GM19324 (cell line): ENCODE measurements around the gene NCKAP5.

ENCODE experiments used
- ATAC-seq: cut with Tn5 transposase; IDR thresholded peaks from one replicate; pipeline ENCODE4 v1.9.1; 2021; ENCODE audit warnings: mild to moderate bottlenecking, moderate library complexity; ENCODE audit not compliant: unreplicated experiment, low FRiP score

Gene NCKAP5

GRCh38 chr2:132640116-132640515 lies 928.1 kb downstream of the NCKAP5 start:
- ATAC-seq: no peak

GRCh38 chr2:132638313-132639040 lies 929.8 kb downstream of the NCKAP5 start:
- ATAC-seq: no peak

DNA sequence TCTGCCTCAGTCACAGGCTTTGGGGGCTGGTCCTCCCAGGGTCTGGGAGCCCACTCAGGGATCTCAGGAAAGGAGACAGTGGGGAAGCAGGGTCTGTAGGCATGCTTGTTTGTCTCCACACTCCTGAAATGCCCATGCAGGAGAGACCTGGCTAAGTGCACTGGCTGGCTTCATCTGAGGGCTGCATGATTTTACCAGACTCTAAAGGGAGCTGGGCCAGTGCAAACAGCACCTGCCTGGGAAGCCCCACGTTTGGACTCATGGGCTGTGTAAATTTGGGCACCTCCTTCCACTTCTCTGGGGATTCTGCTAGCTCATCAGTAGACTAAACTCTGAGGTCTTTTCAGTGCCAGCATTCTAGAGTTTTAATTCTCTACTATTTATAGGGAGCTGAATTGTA lies 931.9 kb downstream of the NCKAP5 start:
- no peak for ATAC-seq

DNA sequence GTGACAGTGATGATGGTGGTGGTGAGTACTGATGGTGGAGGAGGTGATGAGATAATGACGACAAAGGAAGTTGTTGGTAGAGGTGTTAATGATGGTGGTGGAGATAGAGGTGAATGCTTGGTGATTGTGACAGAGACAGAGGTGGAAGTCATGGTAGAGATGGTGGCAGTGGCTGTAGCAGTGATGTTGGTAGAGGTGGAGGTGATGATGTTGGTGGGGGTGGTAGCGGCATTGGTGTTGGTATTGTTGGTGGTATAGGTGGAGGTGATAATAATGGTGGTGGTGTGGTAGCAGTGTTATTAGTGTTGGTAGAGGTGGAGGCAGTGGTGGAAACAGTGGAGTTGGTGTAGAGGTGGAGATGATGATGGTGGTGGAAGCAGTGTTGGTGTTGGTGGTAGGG lies 934.6 kb downstream of the NCKAP5 start:
- ATAC-seq: no peak

DNA sequence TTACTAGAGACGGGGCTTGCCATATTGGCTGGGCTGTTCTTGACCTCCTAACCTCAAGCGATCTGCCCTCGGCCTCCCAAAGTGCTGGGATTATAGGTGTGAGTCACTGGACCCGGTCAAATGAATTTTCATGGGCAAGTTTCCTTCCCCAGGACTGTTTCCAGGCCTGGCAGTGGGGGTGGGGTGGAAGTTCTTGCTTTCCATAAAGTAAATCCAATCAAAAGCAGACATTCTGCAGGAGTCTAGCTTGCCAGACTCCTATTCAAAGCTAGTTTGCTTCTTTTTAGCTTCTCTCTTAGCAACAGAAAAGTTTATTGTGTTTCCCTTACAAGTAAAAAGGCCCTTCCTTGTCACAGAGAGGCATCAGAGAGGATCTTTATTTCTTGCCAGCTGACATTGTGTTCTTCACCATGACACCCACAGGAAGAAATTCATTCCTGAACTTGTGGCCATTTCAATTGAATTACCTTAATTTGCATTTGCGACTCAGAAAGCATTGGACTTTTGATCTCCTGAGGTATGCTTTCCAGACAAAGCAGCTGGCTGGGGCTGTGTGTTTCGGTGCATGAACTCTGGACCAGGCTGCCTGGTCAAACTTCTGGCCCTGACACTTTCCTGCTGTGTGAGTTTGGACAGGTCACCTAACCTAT lies 936.1 kb downstream of the NCKAP5 start:
- ATAC-seq: no peak

GRCh38 chr2:132627536-132627935 lies 940.7 kb downstream of the NCKAP5 start:
- no peak for ATAC-seq

- ATAC-seq: no peak
Measured at GRCh38 chr2:132623096-132623839, 945.0 kb downstream of the NCKAP5 start.
